A549 (cell line): Measurements from ENCODE around the gene PHF21A.

Experiments used
- CEBPB ChIP-seq, 2 experiments: fragments of >200 bp in 1 of 2; sonication (Bioruptor Twin) in 1 of 2; formaldehyde crosslinking in 1 of 2; IDR thresholded peaks; 2 replicates each; pipeline ENCODE4 v1.6.1; 2012 to 2016
- KDM5A ChIP-seq: fragments of 200-600 bp; sonication (generic); IDR thresholded peaks from 2 replicates; pipeline ENCODE4 v1.6.1; 2016; ENCODE audit warnings: antibody characterized with exemption, mild to moderate bottlenecking
- MYC ChIP-seq: IDR thresholded peaks from 2 replicates; pipeline ENCODE4 v1.6.1; 2012; ENCODE audit warnings: mild to moderate bottlenecking, inconsistent platforms, low read length, improper control_type of control experiment, borderline replicate concordance
- POLR2A ChIP-seq: IDR thresholded peaks from 2 replicates; pipeline ENCODE4 v1.6.1; 2012; ENCODE audit warnings: mild to moderate bottlenecking, low read length
- RAD21 ChIP-seq, 2 experiments: fragments of >200 bp in 1 of 2; sonication (Bioruptor Twin) in 1 of 2; formaldehyde crosslinking in 1 of 2; IDR thresholded peaks in 1 of 2; conservative IDR thresholded peaks in 1 of 2; 2 replicates in 1 of 2; 3 replicates in 1 of 2; pipeline ENCODE4 v1.6.1; 2012 to 2018; ENCODE audit warnings: inconsistent platforms in 1 of 2
- TP53 ChIP-seq: fragments of 250-450 bp; sonication (Bioruptor Pico); IDR thresholded peaks from 2 replicates; pipeline ENCODE4 v1.5.0; 2021; ENCODE audit warnings: mild to moderate bottlenecking, moderate library complexity
- ZC3H11A ChIP-seq: fragments of 450-650 bp; IDR thresholded peaks from 2 replicates; pipeline ENCODE4 v1.6.1; 2014; ENCODE audit warnings: antibody characterized with exemption, mild to moderate bottlenecking
- TF ChIP-seq, protein P1 (sequence below): fragments of 450-650 bp; IDR thresholded peaks from 2 replicates; pipeline ENCODE4 v1.6.1; 2014; ENCODE audit warnings: antibody characterized with exemption
- TF ChIP-seq, protein P2 (sequence below): fragments of 200-600 bp; sonication (generic); IDR thresholded peaks from 2 replicates; pipeline ENCODE4 v1.6.1; 2016; ENCODE audit warnings: antibody characterized with exemption, mild to moderate bottlenecking, moderate library complexity
- TF ChIP-seq, protein P3 (sequence below): fragments of >200 bp; sonication (Bioruptor Twin); formaldehyde crosslinking; IDR thresholded peaks from 3 replicates; pipeline ENCODE4 v1.5.1; 2016

DNA sequence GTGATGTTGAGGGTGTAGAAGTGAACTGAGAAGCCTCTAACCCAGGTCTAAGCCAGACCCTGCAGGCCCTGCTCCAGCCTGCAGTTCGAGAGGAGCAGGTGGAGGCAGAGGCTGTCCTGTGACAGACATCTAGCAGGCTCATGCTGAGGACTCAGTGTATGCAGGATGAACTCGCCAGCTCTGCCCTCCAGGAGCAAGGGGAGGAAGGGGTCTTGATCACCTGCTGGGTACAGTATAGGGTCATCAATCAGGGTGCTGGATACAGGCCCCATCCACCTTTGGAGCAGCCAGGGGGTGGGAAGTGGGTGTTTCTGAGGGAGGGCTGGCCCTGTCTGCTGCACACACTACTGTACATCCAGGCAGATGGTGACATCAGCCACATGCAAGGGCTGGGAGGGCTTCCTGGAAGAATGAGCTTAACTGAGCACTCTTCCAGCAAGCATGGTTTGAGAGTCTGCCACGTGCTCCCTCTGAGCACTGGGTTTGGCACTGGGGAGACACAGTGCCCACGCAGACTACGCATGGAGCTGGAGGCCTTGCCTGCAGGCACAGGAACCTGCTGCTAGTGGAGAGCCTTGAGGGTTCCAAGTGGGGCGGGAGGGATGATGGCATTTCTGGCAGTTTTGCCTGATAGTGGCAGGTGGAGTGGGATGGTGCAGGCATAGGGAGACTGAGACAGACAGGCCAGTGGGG is 226.6 kb downstream of the PHF21A start:
- TF ChIP-seq MYC (no peak), RAD21 (conservative IDR thresholded peaks at IDR 0.05 in 1 of 2, IDR thresholded peaks at IDR 0.05 in 1 of 2) (no peak), ZC3H11A (no peak), CEBPB (IDR thresholded peaks at IDR 0.05) (no peak), POLR2A (no peak), TP53 (CRISPR knock-in tag) (no peak), KDM5A (no peak)
- TF ChIP-seq, protein P1, sequence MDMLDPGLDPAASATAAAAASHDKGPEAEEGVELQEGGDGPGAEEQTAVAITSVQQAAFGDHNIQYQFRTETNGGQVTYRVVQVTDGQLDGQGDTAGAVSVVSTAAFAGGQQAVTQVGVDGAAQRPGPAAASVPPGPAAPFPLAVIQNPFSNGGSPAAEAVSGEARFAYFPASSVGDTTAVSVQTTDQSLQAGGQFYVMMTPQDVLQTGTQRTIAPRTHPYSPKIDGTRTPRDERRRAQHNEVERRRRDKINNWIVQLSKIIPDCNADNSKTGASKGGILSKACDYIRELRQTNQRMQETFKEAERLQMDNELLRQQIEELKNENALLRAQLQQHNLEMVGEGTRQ, result no peak
- TF ChIP-seq, protein P2, sequence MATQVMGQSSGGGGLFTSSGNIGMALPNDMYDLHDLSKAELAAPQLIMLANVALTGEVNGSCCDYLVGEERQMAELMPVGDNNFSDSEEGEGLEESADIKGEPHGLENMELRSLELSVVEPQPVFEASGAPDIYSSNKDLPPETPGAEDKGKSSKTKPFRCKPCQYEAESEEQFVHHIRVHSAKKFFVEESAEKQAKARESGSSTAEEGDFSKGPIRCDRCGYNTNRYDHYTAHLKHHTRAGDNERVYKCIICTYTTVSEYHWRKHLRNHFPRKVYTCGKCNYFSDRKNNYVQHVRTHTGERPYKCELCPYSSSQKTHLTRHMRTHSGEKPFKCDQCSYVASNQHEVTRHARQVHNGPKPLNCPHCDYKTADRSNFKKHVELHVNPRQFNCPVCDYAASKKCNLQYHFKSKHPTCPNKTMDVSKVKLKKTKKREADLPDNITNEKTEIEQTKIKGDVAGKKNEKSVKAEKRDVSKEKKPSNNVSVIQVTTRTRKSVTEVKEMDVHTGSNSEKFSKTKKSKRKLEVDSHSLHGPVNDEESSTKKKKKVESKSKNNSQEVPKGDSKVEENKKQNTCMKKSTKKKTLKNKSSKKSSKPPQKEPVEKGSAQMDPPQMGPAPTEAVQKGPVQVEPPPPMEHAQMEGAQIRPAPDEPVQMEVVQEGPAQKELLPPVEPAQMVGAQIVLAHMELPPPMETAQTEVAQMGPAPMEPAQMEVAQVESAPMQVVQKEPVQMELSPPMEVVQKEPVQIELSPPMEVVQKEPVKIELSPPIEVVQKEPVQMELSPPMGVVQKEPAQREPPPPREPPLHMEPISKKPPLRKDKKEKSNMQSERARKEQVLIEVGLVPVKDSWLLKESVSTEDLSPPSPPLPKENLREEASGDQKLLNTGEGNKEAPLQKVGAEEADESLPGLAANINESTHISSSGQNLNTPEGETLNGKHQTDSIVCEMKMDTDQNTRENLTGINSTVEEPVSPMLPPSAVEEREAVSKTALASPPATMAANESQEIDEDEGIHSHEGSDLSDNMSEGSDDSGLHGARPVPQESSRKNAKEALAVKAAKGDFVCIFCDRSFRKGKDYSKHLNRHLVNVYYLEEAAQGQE, result no peak
- TF ChIP-seq, protein P3, sequence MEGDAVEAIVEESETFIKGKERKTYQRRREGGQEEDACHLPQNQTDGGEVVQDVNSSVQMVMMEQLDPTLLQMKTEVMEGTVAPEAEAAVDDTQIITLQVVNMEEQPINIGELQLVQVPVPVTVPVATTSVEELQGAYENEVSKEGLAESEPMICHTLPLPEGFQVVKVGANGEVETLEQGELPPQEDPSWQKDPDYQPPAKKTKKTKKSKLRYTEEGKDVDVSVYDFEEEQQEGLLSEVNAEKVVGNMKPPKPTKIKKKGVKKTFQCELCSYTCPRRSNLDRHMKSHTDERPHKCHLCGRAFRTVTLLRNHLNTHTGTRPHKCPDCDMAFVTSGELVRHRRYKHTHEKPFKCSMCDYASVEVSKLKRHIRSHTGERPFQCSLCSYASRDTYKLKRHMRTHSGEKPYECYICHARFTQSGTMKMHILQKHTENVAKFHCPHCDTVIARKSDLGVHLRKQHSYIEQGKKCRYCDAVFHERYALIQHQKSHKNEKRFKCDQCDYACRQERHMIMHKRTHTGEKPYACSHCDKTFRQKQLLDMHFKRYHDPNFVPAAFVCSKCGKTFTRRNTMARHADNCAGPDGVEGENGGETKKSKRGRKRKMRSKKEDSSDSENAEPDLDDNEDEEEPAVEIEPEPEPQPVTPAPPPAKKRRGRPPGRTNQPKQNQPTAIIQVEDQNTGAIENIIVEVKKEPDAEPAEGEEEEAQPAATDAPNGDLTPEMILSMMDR, result no peak
